GM19467 (cell line): Measurements from ENCODE around the gene SOX9.
A peak's percentile ranks its signal among the peaks of the same experiment; 100 is the strongest.

Source experiments
- ATAC-seq: cut with Tn5 transposase; IDR thresholded peaks from one replicate; pipeline ENCODE4 v1.9.1; 2021; ENCODE audit warnings: mild to moderate bottlenecking, moderate library complexity; ENCODE audit not compliant: unreplicated experiment

Gene SOX9

DNA sequence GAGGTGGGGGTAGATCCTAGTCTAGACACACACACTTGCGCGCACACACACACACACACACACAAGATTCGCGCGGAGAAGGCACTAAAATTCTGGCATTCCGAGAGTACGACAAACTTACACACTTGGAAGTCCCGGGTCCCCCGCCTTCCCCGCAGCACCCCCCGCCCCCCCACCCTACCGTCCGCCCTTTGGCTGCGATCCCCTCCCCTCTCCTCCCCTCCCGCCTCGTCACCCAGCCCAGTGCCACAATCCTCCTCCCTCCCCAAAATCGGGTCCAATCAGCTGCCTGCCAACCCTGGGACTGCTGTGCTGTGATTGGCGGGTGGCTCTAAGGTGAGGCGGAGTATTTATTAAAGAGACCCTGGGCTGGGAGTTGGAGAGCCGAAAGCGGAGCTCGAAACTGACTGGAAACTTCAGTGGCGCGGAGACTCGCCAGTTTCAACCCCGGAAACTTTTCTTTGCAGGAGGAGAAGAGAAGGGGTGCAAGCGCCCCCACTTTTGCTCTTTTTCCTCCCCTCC, at the start of gene SOX9:
SOX9 (plus strand) TSS at position 379 of the 522 bp plus-strand sequence. CDS start 372 bp downstream, outside the sequence.
- ATAC-seq, result peak; percentile 74

GRCh38 chr17:72071330-72071729, 49.5 kb upstream of the SOX9 start:
- ATAC-seq, result no peak

DNA sequence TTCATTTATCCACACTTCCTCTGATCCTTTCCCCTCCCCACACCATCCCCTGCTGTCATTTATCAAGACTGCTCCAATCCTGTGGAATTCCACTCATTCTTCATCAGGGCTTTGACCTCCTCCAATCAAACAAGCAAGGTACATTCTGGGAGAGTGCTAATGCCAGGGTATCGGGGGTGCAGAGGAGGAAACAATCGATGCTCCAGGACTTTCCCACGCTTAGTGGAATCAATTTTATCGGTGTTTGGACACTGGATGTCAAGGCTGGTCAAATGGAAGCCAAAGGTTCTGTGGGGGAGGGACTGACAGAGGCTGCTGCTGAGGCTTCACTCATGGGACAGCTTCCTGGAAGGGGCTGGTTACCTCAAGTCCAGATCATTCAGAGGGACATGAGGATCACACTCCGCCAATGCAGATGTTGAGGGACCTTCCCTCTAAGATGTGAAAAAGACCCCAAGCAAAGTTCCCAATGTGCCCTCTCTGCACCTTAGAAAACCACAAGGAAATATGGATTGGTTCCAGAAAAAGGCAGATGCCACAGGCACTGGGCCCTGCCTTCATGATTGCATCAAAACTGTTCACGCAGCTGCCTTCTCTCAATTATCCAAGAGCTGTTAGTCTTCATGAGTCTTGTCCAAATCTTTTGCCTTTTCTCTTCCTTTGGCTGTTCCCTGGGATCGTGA, 44.7 kb upstream of the SOX9 start:
- ATAC-seq, result no peak

- ATAC-seq, result no peak
These were observed 44.2 kb upstream of the SOX9 start for GRCh38 chr17:72076678-72077030.

DNA sequence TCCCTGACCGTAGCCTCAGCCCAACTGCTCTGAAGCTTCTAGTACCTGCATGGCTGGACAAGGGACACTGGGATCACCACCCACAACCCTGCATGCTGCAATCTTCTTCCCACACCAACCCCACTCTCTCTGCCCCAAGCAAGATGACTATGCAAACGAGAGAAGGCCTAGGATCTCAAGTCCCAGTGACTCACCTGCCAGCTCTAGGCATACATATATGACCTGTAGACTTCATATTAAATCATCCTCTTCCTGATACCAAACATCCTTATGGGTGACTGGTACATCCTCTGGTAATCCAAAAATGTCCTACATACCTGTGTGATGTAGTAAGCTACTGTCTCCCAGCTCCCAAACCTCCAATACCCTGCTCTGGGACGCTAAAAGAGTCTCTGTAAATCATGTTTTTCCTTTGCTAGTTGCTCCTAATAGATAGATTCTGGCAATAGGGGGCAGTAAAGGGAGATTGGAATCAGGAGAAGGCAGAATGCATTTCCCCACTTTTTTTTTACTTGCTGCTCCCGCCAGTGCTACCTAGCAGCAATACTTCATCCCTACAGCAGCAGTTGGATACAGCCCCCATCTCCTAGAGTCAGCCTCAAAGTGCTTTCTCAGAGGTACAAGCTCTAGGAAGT, 43.4 kb upstream of the SOX9 start:
- ATAC-seq, result no peak

DNA sequence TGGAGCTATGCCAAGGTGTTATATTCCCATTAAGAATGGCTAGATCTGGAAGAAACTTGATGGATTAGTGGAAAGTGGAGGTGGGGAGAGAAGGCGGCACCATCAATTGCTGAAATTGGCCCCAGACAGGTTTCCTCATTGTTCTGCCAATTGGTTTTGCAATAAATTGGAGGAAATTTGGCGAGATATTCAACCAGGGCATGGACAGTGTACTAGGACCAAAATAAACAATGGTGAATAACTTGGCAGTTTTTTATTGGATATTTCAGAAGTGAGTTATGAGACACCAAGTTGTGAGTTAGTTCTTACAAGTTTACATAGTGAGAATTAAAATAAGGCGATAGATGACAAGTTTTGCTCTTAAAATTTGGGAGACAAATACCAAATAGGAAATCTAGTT, 41.1 kb upstream of the SOX9 start:
- no peak for ATAC-seq

- no peak for ATAC-seq
These were observed 32.9 kb upstream of the SOX9 start for GRCh38 chr17:72087876-72088275.

DNA sequence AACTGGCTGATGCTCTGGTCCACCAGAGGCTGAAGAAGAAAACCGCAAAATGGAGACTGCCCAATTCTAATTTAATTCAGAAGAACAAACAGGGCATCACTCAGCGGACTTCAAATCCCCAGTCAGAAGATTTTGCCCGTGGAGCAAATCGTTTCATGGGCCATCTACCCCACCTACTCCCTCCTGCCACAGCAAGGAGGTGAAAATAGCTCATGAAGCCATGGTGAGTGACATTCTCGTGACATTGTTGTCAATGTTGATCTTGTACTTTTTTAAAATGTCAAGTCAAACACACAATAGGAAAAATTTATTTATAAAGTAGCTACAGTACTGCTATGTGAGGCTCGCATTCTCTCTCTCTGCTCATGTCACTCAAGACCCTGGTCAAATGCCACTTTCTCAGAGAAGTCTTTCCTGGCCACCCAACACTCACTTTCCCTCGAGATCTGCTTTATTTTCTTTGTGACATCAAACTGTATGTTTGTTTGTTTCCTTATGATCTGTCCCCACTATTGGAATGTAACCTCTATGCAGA, 31.3 kb upstream of the SOX9 start:
- ATAC-seq, result no peak

DNA sequence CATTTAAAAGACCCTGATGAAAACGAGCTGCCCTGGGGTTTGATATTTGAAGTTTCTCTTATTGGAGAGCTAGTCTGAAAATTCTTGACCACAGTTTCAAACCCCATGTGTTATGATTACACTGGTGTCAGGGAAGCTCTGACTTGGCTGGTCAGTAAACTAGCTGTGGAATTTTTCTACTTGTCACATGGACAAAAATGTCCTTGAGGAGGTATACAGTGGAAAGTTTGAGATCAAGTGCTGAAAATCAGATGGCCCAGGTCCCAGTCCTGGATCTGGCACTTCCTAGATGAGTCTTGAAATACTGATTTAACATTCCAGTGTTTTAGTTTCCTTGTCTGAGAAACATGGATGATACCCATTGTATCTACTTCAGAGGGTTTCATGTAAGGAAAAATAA, 30.7 kb upstream of the SOX9 start:
- no peak for ATAC-seq

DNA sequence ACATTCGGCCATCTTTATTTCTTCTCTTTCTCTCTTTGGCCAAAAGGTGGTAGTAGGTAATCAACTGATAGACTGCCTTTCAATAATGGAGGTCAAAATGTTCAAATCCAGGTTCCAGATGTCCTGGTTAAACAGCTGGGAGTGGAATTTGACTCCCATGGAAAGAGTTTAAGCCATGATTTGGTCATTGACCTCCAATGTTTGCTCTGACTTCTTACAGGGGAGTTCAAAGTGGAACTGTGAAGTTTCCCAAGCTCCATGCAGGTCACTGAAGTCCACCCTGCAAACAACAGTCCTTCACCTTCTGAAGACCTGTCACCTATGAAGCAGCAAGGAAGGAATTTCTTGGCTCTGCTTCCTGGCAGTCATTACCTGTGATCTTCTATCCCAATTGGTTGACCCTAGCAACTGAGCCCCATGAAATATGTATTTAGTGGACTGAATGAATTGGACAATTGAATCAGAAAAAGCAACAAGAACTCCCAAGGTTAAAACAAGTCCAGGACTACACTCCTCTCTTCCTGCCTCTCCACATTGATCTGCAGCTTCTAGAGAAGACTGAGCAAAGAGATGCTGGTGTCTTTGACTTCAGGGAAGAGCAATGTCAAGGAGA, 28.0 kb upstream of the SOX9 start:
- ATAC-seq, result no peak

DNA sequence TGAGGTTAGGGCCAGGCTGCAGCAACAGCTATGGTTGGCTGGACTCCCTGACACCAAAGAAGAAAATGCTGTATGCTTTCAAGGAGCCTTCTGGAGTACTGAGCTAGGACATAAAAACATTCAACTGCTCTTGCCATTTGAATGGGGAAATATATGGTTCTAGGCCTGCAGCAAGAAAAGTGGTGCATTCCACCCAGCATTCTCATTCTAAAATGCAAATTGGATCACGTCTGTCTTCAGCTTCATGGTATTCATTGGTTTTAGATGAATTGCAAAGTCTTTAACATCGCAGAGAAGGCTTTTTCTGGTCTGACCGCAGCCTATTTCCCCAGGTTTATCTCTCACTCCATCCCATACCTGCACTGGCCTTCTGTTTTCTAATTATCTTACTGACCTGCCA, 27.1 kb upstream of the SOX9 start:
- no peak for ATAC-seq

DNA sequence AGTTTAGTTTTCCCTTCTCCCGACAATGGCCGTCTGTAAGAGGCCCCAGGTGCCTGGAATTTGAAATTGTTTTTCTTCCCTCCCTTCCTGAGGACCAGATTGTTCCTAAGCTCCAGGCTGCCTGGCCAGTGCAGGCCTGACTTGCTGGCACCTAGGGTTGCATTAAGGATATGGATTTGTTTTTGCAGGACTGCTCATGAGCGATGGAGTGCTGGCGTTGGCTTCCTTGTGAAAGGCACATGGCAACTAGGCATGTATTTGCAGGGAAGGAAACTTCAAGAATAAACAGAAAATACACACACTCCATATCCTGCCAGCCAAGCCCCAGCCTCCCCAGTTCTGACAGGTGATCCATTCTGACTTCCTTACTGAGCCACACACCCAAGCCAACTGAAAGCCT, 25.5 kb upstream of the SOX9 start:
- no peak for ATAC-seq

DNA sequence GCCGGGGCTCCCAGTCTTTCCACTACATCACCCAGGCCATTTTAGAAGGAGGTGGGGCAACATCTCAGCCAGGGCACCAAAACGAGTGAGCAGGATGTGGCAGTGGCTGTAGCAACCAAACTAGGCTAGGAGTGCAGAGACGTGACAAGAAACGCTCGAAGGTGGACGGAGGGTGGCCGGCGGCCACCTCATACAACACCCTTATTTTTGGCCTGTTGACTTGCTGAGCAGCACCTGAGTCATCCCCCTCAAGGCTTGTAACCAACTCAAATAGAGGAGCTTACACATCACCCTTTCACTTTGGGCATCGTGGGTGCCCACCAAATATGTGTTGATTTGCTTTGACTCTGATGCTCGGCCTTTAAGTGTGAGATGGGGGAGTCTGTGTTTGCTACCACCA, 23.7 kb upstream of the SOX9 start:
- no peak for ATAC-seq

DNA sequence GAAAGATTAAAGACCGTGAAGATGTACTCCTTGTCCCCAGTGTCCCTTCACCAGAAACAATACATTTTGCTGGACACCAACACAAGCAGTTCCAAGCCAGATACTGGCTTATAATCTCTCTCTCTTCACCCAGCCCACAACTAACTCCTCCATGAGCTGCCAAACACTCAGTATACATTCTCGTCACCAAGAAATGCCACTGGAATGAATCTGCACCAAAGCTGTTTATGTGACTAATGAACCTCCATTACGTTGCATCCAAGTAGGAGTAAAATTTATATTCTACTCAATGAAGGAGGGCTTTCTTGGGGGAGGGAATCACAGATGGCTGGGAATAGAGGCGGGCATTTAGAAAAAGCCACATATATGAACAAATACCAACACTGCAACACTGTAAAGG, 20.9 kb upstream of the SOX9 start:
- no peak for ATAC-seq

GRCh38 chr17:72100470-72100869, 20.4 kb upstream of the SOX9 start:
- no peak for ATAC-seq

DNA sequence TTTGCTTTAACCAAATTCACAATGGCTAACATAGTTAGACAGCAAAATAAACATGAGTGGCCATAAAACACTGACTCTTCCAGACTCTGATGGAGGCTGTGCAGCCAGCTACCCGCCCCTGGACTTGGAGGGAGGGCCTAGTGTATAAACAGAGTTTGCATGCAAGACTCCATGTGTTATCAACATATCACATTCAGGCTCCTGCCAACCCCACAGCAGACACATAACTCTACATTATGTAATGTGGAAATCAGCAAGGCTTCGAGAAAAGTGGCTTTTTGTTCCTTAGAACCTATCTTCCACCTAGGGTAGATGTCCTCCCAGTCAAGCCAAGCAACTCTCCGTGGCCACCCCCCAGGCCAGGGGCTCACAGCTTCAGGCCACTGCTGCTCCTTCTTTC, 19.3 kb upstream of the SOX9 start:
- ATAC-seq, result no peak

DNA sequence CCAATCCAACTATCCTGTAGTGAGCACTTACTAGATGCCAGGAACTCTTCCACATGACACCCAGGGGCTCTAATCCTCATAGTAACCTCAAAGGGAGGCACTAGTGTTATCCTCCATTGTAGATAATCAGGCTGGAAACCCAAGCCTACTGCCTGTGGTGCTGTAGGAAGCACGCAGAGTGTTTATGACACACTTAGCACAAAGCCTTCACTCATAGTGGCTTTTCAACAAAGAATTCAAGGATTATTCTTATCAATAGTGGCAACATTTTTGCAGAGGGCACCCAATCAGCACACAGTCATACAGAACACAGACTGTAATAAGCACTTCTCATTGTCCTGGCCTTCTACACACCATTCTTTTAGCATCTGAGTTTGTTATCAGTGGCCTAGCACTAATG, 18.5 kb upstream of the SOX9 start:
- no peak for ATAC-seq

DNA sequence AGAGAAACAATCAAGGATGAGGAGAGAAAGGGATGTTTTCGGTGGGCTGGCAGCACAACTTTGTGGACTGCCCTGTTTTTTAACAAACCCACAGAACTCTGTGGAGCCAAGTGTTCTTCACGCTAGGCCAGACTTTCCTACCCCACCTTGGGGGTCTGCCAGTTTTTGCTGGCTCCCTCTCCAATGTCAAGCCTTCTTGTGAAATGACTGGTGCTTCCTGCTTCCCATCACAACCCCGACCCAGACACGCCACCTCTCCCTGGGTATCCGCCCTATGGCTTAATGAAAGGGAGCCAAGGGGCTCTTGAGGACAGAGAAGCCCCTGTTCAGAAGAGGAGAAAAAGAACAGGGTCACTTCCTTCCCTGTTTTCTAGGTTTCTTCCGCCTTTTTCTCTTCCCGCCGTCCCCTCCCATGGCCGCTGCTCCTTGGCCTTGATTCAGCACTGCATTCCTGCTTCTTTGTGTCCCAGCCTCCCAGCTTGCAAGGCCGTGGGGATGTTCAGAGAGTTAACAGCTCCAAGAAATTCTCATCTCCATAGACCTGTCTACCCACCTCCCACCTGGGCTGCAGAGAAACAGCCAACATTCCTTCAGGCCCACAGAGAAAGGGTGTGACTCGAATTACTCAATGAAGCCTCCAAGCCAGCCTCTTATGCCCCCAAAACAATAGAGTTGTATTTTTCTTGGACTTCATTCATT, 16.5 kb upstream of the SOX9 start:
- no peak for ATAC-seq

DNA sequence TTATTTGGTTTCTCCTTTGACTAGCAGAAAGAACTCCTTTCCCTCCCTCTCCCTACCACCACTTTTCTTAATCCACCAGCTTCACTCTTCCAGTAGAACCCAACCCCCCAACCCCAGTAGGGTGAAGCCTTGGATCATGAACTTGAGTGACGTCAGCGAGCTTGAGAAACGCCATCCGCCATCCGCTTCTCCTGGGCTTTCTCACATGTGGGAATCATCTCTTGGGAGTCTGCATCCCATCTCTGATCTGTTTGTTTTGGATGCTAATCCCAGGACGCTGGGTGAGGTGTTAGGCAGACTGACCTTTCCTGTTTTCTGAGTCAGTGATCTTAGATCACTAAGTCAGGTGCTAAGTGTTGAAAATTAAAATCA, 16.0 kb upstream of the SOX9 start:
- no peak for ATAC-seq

DNA sequence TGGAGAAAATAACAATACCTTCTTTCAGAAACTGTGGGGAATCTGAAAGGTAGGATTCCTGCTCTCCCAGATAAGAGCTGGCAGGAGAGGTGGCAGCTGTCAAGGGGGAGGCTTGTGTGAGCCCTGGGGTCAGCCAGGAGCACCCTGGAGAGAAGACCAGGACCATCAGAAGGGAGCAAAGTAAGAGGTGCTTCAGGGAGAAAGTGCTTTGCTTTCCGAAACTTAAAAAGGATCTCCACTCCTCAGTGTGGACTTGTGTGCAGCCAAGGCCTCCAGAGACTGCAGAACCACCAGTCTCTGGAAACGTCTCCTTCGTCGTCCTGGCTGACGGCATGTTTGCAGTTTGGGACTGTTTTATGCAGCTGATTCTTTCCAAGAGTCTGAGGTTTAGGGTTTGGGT, 13.7 kb upstream of the SOX9 start:
- ATAC-seq, result no peak

GRCh38 chr17:72110231-72110941, 10.4 kb upstream of the SOX9 start:
- no peak for ATAC-seq
